ENCODE data around the gene TEX48.

GRCh38 chr9:114626415-114627020 is 55.5 kb downstream of the TEX48 start:
- TF ChIP-seq CTCF (IDR thresholded peaks at IDR 0.05) = no peak
- no peak for TF ChIP-seq EZH2 (IDR thresholded peaks at IDR 0.05; ENCODE audit: borderline replicate concordance, insufficient read depth, low read depth, low read length, poor library complexity, severe bottlenecking)
